Fibroblast of lung (primary cell): ENCODE results near the gene TNFSF12. TPM values are rescaled to one million over a fixed set of nuclear protein-coding genes. Genes with fewer than 3 reads are reported as not detected.

ENCODE experiments used
- DNase-seq, 2 donors: peaks; one replicate each; pipeline versions ENCODE4 v3.0.0 to v3.0.0-alpha.2; 2010; ENCODE audit warnings: low read depth in 2 of 2
- H2AFZ ChIP-seq: 2 replicates; pipeline ENCODE4 v1.5.1; 2012; ENCODE audit warnings: low read length, control low read depth, inconsistent platforms
- H3K27ac ChIP-seq: 2 replicates; pipeline ENCODE4 v1.5.1; 2011; ENCODE audit warnings: low read length, control low read depth; ENCODE audit not compliant: insufficient read depth
- H3K27me3 ChIP-seq: 2 replicates; pipeline ENCODE4 v1.5.1; 2011; ENCODE audit warnings: mild to moderate bottlenecking, low read length; ENCODE audit not compliant: control insufficient read depth, insufficient read depth
- H3K36me3 ChIP-seq: 2 replicates; pipeline ENCODE4 v1.5.1; 2011; ENCODE audit warnings: low read length; ENCODE audit not compliant: control insufficient read depth, insufficient read depth
- H3K4me1 ChIP-seq: 2 replicates; pipeline ENCODE4 v1.5.1; 2011; ENCODE audit warnings: low read length; ENCODE audit not compliant: control insufficient read depth, insufficient read depth; ENCODE audit errors: extremely low read depth
- H3K4me2 ChIP-seq: 2 replicates; pipeline ENCODE4 v1.5.1; 2011; ENCODE audit warnings: low read length, control low read depth; ENCODE audit not compliant: insufficient read depth; ENCODE audit errors: extremely low read depth
- H3K4me3 ChIP-seq, 4 experiments: fragments of 200-600 bp in 1 of 4; sonication (generic) in 1 of 4; replicated peaks in 1 of 4; 2 replicates each; pipeline ENCODE4 v1.5.1; 2011 to 2016; ENCODE audit warnings: low read length in 4 of 4, low read depth in 3 of 4, mild to moderate bottlenecking in 3 of 4, control low read depth in 2 of 4, inconsistent platforms in 1 of 4, mixed read lengths in 1 of 4; ENCODE audit not compliant: insufficient read depth in 1 of 4; ENCODE audit errors: control extremely low read depth in 1 of 4
- H3K79me2 ChIP-seq: 2 replicates; pipeline ENCODE4 v1.5.1; 2012; ENCODE audit warnings: mild to moderate bottlenecking, low read length, inconsistent platforms; ENCODE audit not compliant: control insufficient read depth, insufficient read depth
- H3K9ac ChIP-seq: 2 replicates; pipeline ENCODE4 v1.5.1; 2011; ENCODE audit warnings: mild to moderate bottlenecking, low read length, control low read depth; ENCODE audit not compliant: insufficient read depth
- H3K9me3 ChIP-seq: 2 replicates; pipeline ENCODE4 v1.5.1; 2012; ENCODE audit warnings: low read depth, low read length; ENCODE audit not compliant: control insufficient read depth, insufficient read depth
- H4K20me1 ChIP-seq: 2 replicates; pipeline ENCODE4 v1.5.1; 2011; ENCODE audit warnings: low read length; ENCODE audit not compliant: control insufficient read depth, insufficient read depth; ENCODE audit errors: extremely low read depth
- CTCF ChIP-seq, 2 donors: IDR thresholded peaks in 1 of 2; conservative IDR thresholded peaks in 1 of 2; 1 replicate in 1 of 2; 2 replicates in 1 of 2; pipeline ENCODE4 v1.5.1; 2011 to 2012; ENCODE audit warnings: low read length in 2 of 2, control low read depth in 1 of 2, inconsistent platforms in 1 of 2, low read depth in 1 of 2, mild to moderate bottlenecking in 1 of 2
- EZH2 ChIP-seq: IDR thresholded peaks from 2 replicates; pipeline ENCODE4 v1.5.1; 2012; ENCODE audit warnings: low read length, control low read depth, mild to moderate bottlenecking; ENCODE audit errors: missing control alignments
- polyA plus RNA-seq, 2 donors: library from polyadenylated mRNA; depleted of rRNA in 1 of 2; stranded (reverse) in 1 of 2; unstranded in 1 of 2; fragments of >200 nt; gene quantifications; 2 replicates each; pipeline ENCODE4 v1.2.1, GENCODE V29; 2011 to 2012; ENCODE audit warnings: missing spikeins in 1 of 2
- total RNA-seq: library from RNA; depleted of rRNA; stranded (reverse); fragments of >200 nt; gene quantifications from 2 replicates; pipeline ENCODE4 v1.2.1, GENCODE V29; 2014

TNFSF12 gene
- total and polyA plus RNA-seq, 2 donors (not counting 1 experiment from before 2014, with no cell fraction given): 9.6 to 34.4 TPM

GRCh38 chr17:7508145-7508544 is 40.7 kb upstream of the TNFSF12 start:
- H4K20me1 ChIP-seq: no peaks in the 10 kb centered on the region
- no peak for DNase-seq
- H3K4me1 ChIP-seq: no peaks in the 10 kb centered on the region
- no peak overlapping the region for H2AFZ ChIP-seq
- no peak overlapping the region for H3K4me3 ChIP-seq
- H3K27ac ChIP-seq: no peak overlapping the region
- H3K79me2 ChIP-seq: no peaks in the 10 kb centered on the region
- H3K4me2 ChIP-seq: no peak overlapping the region
- no peaks in the 10 kb centered on the region for H3K9me3 ChIP-seq
- TF ChIP-seq CTCF (conservative IDR thresholded peaks at IDR 0.05 in 1 of 2, IDR thresholded peaks at IDR 0.05 in 1 of 2; ENCODE audit: low read depth in 1 of 2, low read length in 2 of 2) (no peak), EZH2 (no peak)
- H3K9ac ChIP-seq: no peak overlapping the region
- H3K36me3 ChIP-seq: peaks cover 39% of the 10 kb centered on the region
- H3K27me3 ChIP-seq: no peaks in the 10 kb centered on the region

GRCh38 chr17:7508846-7509245 is 40.0 kb upstream of the TNFSF12 start:
- no peak overlapping the region for H2AFZ ChIP-seq
- no peaks in the 10 kb centered on the region for H3K27me3 ChIP-seq
- peaks cover 39% of the 10 kb centered on the region for H3K36me3 ChIP-seq
- no peaks in the 10 kb centered on the region for H3K4me1 ChIP-seq
- no peaks in the 10 kb centered on the region for H4K20me1 ChIP-seq
- H3K79me2 ChIP-seq: no peaks in the 10 kb centered on the region
- H3K4me2 ChIP-seq: no peak overlapping the region
- TF ChIP-seq CTCF (conservative IDR thresholded peaks at IDR 0.05 in 1 of 2, IDR thresholded peaks at IDR 0.05 in 1 of 2; ENCODE audit: low read depth in 1 of 2, low read length in 2 of 2): no peak
- no peak for TF ChIP-seq EZH2
- H3K9me3 ChIP-seq: no peaks in the 10 kb centered on the region
- no peak overlapping the region for H3K9ac ChIP-seq
- no peak overlapping the region for H3K4me3 ChIP-seq
- no peak for DNase-seq
- H3K27ac ChIP-seq: no peak overlapping the region

- no peak for DNase-seq
- no peak overlapping the region for H3K27ac ChIP-seq
- peaks cover 42% of the 10 kb centered on the region for H3K36me3 ChIP-seq
- no peaks in the 10 kb centered on the region for H3K79me2 ChIP-seq
- H3K9me3 ChIP-seq: no peaks in the 10 kb centered on the region
- H3K4me3 ChIP-seq: no peak overlapping the region
- H3K4me1 ChIP-seq: no peaks in the 10 kb centered on the region
- H3K27me3 ChIP-seq: no peaks in the 10 kb centered on the region
- H3K9ac ChIP-seq: no peak overlapping the region
- no peaks in the 10 kb centered on the region for H4K20me1 ChIP-seq
- TF ChIP-seq CTCF (conservative IDR thresholded peaks at IDR 0.05 in 1 of 2, IDR thresholded peaks at IDR 0.05 in 1 of 2; ENCODE audit: low read depth in 1 of 2, low read length in 2 of 2) (no peak), EZH2 (no peak)
- no peak overlapping the region for H2AFZ ChIP-seq
- H3K4me2 ChIP-seq: no peak overlapping the region
These were observed 38.9 kb upstream of the TNFSF12 start for GRCh38 chr17:7509937-7510336.
